ENCODE results near the gene HSPG2.

HSPG2 gene

DNA sequence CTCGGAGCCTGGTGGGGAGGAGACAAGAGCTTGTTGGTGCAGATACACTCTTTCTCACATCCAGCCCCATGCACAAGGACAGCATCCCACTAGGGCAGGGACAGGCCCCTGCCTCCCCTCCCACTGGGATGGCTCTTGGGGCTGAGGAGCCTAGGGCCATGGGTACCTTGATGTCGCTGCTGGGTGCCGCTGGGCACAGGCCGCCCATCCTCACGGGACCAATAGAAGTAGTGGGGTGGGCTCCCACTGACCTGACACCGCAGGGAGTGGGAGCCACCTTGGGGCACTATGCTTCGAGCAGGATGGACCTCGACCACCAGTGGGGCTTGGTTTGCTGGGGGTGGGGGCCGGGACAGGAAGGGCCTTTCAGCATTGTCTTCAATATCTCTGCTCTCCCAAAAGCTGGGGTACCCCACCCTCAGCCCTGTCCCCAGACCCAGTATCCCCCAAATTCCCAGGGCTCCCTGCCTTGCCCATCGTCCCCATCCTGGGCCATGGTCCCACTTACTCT is 77.4 kb downstream of the HSPG2 start:
- DNase-seq: no peak

GRCh38 chr1:21857840-21858670 is 79.1 kb downstream of the HSPG2 start:
- DNase-seq: no peak

DNA sequence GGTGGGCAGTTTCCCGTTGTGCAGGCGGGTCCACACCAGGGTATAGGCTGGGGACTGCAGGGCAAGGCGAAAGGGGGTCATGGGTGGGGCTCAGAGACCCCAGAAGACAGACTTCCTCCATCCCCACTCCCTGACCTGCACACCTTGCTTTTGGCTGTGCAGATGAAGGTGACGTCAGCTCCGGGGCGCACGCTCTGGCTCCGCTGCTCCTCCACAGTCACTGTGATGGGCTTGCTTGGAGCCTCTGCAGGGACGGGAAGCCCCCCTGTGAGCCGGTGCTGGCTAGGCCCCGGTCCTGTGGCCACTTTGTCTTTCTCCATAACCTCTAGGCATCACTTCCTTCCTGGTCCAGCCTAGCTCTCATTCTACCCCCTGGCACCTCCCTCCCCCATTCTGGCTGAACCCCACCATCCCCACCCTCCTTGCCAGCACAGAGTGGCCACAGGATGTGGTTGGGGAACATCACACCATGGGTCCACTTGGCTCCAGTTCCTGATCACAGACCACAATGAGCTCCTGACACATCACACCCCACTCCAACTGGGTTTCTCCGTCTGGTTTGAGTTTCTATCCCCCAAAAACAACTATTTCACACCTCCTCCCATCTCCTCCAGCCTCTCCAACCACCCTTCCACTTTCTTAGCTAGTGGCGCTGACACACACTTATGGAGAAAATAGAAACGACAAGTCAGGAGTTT is 79.8 kb downstream of the HSPG2 start:
- no peak for DNase-seq

GRCh38 chr1:21855257-21856096 is 81.6 kb downstream of the HSPG2 start:
- DNase-seq: no peak

- no peak for DNase-seq
These were observed 82.4 kb downstream of the HSPG2 start for GRCh38 chr1:21854751-21855131.

GRCh38 chr1:21854090-21854750 is 82.9 kb downstream of the HSPG2 start:
- DNase-seq: no peak

- DNase-seq: no peak
These were observed 84.0 kb downstream of the HSPG2 start for GRCh38 chr1:21853131-21853427.

DNA sequence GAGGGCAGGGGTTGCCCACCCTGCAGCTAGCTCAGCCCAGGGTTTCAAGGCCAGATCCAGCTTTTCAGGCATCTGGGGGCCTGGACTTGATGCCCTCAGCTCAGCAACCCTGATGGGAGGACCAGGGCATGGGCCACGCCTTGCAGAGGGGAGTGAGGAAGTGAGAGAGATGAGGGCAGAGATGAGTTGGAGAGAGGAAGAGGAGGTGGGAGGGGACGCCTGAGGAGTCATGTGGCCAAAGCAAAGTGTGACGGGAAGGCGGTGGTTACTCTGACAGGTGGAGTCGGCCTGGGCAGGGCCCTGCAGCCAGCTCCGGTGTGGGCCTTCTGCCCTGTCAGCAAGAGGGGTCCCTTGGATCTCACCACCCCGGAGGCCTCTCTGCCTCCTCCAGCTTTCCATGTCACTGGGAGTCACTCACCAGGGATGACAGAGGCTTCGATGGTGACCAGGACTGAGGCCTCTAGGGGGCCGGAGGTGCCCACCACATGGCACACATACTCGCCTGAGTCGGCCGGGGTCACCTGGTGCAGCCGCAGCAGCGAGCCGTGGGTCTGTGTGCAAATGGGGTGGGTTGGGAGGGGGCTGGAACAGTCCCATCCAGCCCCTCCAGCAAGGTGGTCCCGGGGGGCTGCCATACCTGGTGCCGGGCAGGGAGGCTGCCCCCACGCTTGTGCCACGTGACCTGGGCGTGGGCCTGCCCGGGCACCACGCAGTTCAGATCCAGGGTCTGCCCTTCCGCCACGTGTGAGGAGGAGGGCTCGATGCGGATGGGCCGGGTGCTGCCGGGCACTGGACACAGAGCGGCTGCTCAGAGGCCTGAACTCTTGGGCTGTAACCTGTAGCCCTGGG is 84.6 kb downstream of the HSPG2 start:
- no peak for DNase-seq

GRCh38 chr1:21851430-21852250 is 85.5 kb downstream of the HSPG2 start:
- no peak for DNase-seq

DNA sequence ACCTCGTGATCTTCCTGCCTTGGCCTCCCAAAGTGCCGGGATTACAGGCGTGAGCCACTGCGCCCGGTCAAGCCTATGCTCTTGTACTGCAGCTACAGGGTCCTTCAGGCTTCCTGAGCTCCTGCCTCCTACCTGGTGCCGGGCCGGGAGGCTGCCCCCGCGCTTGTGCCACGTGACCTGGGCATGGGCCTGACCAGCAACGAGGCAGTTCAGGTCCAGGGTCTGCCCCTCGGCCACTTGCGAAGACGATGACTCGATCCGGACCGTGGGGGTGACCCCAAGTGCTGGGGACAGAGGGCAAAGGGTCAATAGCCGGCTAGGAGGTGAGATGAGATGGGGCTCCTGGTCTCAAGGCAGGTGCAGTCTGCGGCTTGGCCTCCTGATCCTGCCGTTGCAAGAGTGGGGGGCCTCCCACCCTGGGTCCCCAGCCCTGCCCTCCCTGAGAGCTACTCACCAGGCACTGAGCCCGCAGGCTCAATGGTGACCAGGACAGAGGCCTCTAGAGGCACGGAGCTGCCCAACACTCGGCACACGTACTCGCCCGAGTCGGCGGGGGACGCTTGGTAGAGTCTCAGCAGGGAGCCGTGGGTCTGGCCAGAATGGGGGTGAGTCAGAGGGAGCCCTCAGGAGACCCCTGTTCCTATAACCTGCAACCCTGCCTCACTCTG is 87.1 kb downstream of the HSPG2 start:
- DNase-seq: no peak

DNA sequence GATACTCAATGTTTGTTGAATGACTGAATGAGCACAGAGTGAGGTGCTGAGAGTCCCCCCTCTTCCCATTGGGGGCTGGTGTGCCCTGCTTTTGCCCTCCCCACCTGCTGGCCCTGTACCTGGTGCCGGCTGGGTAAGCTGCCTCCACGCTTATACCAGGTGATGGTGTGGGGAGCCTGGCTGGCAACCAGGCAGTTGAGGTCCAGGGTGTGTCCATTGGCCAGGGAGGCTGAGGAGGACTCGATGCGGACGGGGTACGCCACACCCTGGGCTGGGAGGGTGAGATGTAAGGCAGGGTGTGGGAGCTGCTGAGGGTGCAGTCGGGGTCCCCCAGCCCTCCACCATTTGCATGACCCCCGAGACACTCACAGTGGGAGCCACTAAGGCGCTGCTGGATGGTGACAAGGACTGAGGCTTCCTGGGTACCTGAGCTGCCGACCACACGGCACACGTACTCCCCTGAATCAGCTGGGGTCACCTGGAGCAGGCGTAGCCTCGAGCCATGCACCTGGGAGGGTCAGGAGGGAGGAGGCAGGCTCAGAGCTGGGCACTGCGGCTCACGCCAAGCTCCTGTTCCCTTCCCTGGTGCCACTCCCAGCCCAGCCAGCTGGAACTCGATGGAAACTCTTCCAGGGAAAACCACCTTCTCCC is 88.5 kb downstream of the HSPG2 start:
- no peak for DNase-seq

DNA sequence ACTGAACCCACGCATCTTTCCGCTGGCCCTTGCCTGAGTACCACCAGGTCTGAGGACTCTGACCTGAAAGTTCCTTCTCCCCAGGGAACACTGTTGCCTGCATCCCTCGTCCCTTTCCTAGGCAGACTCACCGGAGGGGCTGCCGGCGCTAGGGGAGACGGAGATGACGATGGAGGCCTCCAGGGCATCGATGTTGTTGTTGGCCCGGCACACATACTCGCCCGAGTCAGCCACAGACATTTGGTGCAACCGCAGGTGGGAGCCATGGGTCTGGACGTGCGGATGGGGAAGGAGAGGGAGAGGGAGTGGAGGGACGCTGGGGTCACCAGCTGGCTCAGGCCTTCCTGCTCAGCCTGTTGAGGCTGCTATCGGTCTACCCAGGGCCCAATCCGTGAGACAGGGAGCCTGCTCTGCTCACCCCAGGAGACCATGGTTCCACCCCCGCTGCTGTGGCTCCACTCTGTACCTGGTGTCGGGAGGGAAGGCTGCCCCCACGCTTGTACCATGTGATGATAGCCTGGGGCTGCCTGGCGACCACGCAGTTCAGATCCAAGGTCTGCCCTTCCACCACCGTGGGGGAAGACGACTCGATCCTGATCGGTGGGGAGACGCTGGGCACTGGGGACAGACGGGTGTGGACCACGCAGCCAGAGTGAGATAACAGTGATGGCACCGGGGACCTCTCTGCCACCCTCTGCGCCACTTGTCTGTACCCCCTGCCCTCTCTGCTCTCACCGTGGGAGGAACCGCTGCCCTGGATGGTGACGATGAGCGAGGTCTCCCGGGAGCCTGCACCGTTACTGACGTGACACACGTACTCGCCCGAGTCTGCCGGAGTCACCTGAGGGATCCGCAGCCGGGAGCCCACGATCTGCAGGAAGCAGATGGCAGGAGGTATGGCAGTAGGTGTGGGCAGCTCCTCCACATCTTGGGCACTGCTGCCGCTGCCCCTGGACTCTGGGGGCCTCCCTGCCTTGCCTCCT is 89.6 kb downstream of the HSPG2 start:
- DNase-seq: no peak

GRCh38 chr1:21845646-21846641 is 91.2 kb downstream of the HSPG2 start:
- no peak for DNase-seq

- no peak for DNase-seq
These were observed 93.1 kb downstream of the HSPG2 start for GRCh38 chr1:21843996-21844395.

DNA sequence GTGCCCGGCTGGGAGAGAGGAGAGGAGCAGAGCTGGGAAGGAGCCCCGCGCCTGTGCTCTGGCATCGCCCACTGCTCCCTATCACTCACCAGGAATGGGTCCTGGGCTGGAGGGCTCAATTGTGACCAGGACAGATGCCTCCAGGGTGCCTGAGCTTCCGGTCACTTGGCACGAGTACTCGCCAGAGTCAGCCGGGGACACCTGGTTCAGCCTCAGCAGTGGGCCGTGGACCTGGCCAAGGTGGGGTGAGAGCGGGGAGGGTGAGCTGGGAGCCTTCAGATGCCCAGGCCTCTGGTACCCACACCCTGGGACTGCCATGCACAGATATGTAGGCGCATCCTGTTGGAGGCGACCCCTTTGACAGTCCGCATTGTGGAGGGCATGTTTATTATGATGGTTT is 93.9 kb downstream of the HSPG2 start:
- DNase-seq: no peak

DNA sequence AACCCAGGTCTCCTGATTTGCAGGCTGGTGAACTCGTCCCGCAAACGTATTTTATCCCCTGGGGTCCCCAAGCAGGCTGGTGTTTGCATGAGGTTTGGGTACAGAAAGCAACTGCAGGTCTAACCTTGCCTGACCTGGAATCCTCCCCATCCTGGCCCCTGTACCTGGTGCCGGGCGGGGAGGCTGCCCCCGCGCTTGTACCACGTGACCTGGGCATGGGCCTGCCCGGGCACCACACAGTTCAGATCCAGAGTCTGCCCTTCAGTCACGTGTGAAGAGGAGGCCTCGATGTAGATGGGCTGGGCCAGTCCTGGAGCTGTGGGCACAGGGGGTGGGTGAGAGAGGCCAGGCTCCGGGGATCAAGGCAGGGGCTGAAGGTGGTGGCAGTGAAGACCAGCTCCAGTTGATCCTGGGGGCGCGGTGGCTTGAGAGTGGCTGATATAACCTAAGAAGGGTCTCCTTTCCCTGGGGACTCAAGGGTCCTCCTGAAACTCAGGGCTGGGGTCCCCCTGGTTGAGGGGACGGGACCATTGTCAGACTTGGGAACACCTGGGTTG is 94.4 kb downstream of the HSPG2 start:
- no peak for DNase-seq

- DNase-seq: no peak
These were observed 95.2 kb downstream of the HSPG2 start for GRCh38 chr1:21841852-21842466.

Data from eye (tissue), 1 donor.